Measurements from ENCODE around the gene MSL2.

GRCh38 chr3:136122006-136122405, 74.1 kb downstream of the MSL2 start:
- TF ChIP-seq POLR2A (IDR thresholded peaks at IDR 0.05) (no peak), EP300 (IDR thresholded peaks at IDR 0.05) (no peak)
- TF ChIP-seq, protein P1, sequence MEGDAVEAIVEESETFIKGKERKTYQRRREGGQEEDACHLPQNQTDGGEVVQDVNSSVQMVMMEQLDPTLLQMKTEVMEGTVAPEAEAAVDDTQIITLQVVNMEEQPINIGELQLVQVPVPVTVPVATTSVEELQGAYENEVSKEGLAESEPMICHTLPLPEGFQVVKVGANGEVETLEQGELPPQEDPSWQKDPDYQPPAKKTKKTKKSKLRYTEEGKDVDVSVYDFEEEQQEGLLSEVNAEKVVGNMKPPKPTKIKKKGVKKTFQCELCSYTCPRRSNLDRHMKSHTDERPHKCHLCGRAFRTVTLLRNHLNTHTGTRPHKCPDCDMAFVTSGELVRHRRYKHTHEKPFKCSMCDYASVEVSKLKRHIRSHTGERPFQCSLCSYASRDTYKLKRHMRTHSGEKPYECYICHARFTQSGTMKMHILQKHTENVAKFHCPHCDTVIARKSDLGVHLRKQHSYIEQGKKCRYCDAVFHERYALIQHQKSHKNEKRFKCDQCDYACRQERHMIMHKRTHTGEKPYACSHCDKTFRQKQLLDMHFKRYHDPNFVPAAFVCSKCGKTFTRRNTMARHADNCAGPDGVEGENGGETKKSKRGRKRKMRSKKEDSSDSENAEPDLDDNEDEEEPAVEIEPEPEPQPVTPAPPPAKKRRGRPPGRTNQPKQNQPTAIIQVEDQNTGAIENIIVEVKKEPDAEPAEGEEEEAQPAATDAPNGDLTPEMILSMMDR (IDR thresholded peaks at IDR 0.05), result no peak

Measured in ovary (tissue), 3 donors.